Measurements from ENCODE around the gene CCDC102A. TPM values are rescaled to one million over a fixed set of nuclear protein-coding genes. Genes with fewer than 3 reads are reported as not detected.

The CCDC102A gene
- total and polyA plus RNA-seq, 2 of the 13 experiments (the other 11 are each of a cell fraction or from before 2014, with no cell fraction given): 2.1 to 2.8 TPM

- TF ChIP-seq DR1 (CRISPR knock-in tag; IDR thresholded peaks at IDR 0.05): no peak
- no peak for TF ChIP-seq MLLT10 (CRISPR knock-in tag; IDR thresholded peaks at IDR 0.05)
- no peak for TF ChIP-seq POGZ (CRISPR knock-in tag; IDR thresholded peaks at IDR 0.05)
- TF ChIP-seq CENPBD1 (CRISPR knock-in tag; IDR thresholded peaks at IDR 0.05; ENCODE audit: borderline replicate concordance, low read depth): no peak
- TF ChIP-seq ZNF136 (CRISPR knock-in tag; IDR thresholded peaks at IDR 0.05; ENCODE audit: low read depth): no peak; the same call in 1 of the 2 replicates
- TF ChIP-seq PBX3 (CRISPR knock-in tag; IDR thresholded peaks at IDR 0.05; ENCODE audit: borderline replicate concordance): no peak
- TF ChIP-seq ZNF580 (CRISPR knock-in tag; IDR thresholded peaks at IDR 0.05; ENCODE audit: borderline replicate concordance, low read depth): peak; percentile 61; the same call in 1 of the 2 replicates
- TF ChIP-seq NFAT5 (CRISPR knock-in tag; IDR thresholded peaks at IDR 0.05): no peak
- TF ChIP-seq E2F1 (CRISPR knock-in tag; IDR thresholded peaks at IDR 0.05): no peak
- TF ChIP-seq EEA1 (CRISPR knock-in tag; IDR thresholded peaks at IDR 0.05; ENCODE audit: borderline replicate concordance): no peak
- peak; percentile 70 for TF ChIP-seq ZSCAN25 (CRISPR knock-in tag; IDR thresholded peaks at IDR 0.05)
- peak in 1 of 2 experiments; percentile 58; a peak in 3 of 4 replicates for TF ChIP-seq POLR2A (IDR thresholded peaks at IDR 0.05; ENCODE audit: insufficient read depth in 1 of 2, low read depth in 2 of 2, low read length in 2 of 2)
- 0 out of 2 replicates have a peak, but pooled peaks have one; percentile 47 for TF ChIP-seq HOXD1 (CRISPR knock-in tag; IDR thresholded peaks at IDR 0.05)
- TF ChIP-seq TCF12 (IDR thresholded peaks at IDR 0.05): no peak
- TF ChIP-seq TCF12 (CRISPR knock-in tag; IDR thresholded peaks at IDR 0.05): no peak
- TF ChIP-seq ZNF275 (CRISPR knock-in tag; IDR thresholded peaks at IDR 0.05; ENCODE audit: borderline replicate concordance): no peak
- TF ChIP-seq SUZ12 (IDR thresholded peaks at IDR 0.05; ENCODE audit: low read depth, low read length): no peak
- TF ChIP-seq MLX (CRISPR knock-in tag; IDR thresholded peaks at IDR 0.05): peak; percentile 70
- TF ChIP-seq ZNF724P (CRISPR knock-in tag; IDR thresholded peaks at IDR 0.05; ENCODE audit: borderline replicate concordance): no peak
Observed at GRCh38 chr16:57471852-57472664, 64.3 kb downstream of the CCDC102A start (continued).

All from HepG2 (cell line).